OCI-LY3 (cell line): ENCODE measurements around the gene RTP1.

Experiments
- H2AFZ ChIP-seq: fragments of 200-600, 300-600 bp; shearing (Covaris generic); 2 replicates; pipeline ENCODE4 v1.6.0; 2014; ENCODE audit warnings: antibody characterized with exemption, low read depth, low read length
- H3K27ac ChIP-seq: fragments of 200-600, 300-600 bp; sonication (generic); 2 replicates; pipeline ENCODE4 v1.5.1; 2014; ENCODE audit warnings: mild to moderate bottlenecking, low read length, moderate library complexity, mixed read lengths
- H3K27me3 ChIP-seq: fragments of 200-600, 300-600 bp; sonication (generic); 2 replicates; pipeline ENCODE4 v1.6.1; 2014; ENCODE audit warnings: low read depth, low read length, mixed read lengths
- H3K36me3 ChIP-seq: fragments of 200-600, 300-600 bp; sonication (generic); replicated peaks from 2 replicates; pipeline ENCODE3; 2014; ENCODE audit warnings: low read depth, low read length, mixed read lengths
- H3K4me1 ChIP-seq: fragments of 300-600, 200-600 bp; sonication (generic); 2 replicates; pipeline ENCODE4 v1.6.1; 2014; ENCODE audit warnings: low read length, mixed read lengths
- H3K4me2 ChIP-seq: fragments of 200-600, 300-600 bp; sonication (generic); 2 replicates; pipeline ENCODE4 v1.6.1; 2014; ENCODE audit warnings: low read length, mixed read lengths
- H3K4me3 ChIP-seq: fragments of 300-600, 200-600 bp; sonication (generic); 2 replicates; pipeline ENCODE4 v1.5.1; 2014; ENCODE audit warnings: antibody characterized with exemption, mild to moderate bottlenecking, low read length, moderate library complexity
- H3K79me2 ChIP-seq: fragments of 300-600, 200-600 bp; shearing (Covaris generic); 2 replicates; pipeline ENCODE4 v1.6.1; 2014; ENCODE audit warnings: mild to moderate bottlenecking, low read length, mixed read lengths
- H3K9ac ChIP-seq: fragments of 300-600, 200-600 bp; shearing (Covaris generic); 2 replicates; pipeline ENCODE4 v1.6.0; 2014; ENCODE audit warnings: mild to moderate bottlenecking, low read length, moderate library complexity
- H3K9me3 ChIP-seq: fragments of 200-600, 300-600 bp; shearing (Covaris generic); 2 replicates; pipeline ENCODE4 v1.6.1; 2014; ENCODE audit warnings: low read length, mixed read lengths; ENCODE audit not compliant: insufficient read depth
- H4K20me1 ChIP-seq: fragments of 200-600, 300-600 bp; sonication (generic); 2 replicates; pipeline ENCODE4 v1.6.1; 2016; ENCODE audit warnings: low read length, mixed read lengths; ENCODE audit not compliant: insufficient read depth
- CTCF ChIP-seq: fragments of 200-600, 300-600 bp; sonication (generic); IDR thresholded peaks from 2 replicates; pipeline ENCODE4 v1.5.1; 2014; ENCODE audit warnings: antibody characterized with exemption, low read length, low read depth
- EZH2phosphoT487 ChIP-seq: fragments of 200-600 bp; shearing (Covaris generic); IDR thresholded peaks from 2 replicates; pipeline ENCODE4 v1.6.1; 2018; ENCODE audit warnings: antibody characterized with exemption, mixed run types, low read depth

Gene RTP1

GRCh38 chr3:187242900-187243299, 45.6 kb downstream of the RTP1 start:
- Histone ChIP-seq H3K4me1 (peaks cover 31% of the 10 kb centered on the region), H2AFZ (no peak overlapping the region)

GRCh38 chr3:187243933-187244524, 46.7 kb downstream of the RTP1 start:
- no peak for TF ChIP-seq EZH2phosphoT487
- no peak for TF ChIP-seq CTCF
- H2AFZ ChIP-seq: no peak overlapping the region

More at GRCh38 chr3:187242900-187243299, 45.6 kb downstream of the RTP1 start:
- Histone ChIP-seq H3K27me3 (peaks cover 14% of the 10 kb centered on the region), H3K9ac (no peak overlapping the region), H3K79me2 (no peaks in the 10 kb centered on the region), H3K4me2 (no peak overlapping the region), H3K4me3 (no peak overlapping the region), H4K20me1 (no peaks in the 10 kb centered on the region), H3K9me3 (no peaks in the 10 kb centered on the region), H3K36me3 (no peaks in the 10 kb centered on the region), H3K27ac (no peak overlapping the region)
- TF ChIP-seq CTCF (no peak), EZH2phosphoT487 (no peak)

GRCh38 chr3:187247398-187247797, 50.1 kb downstream of the RTP1 start:
- Histone ChIP-seq H3K4me3 (peak overlapping the region; percentile 67), H2AFZ (no peak overlapping the region), H3K27ac (no peak overlapping the region), H3K4me1 (peaks cover 45% of the 10 kb centered on the region), H4K20me1 (no peaks in the 10 kb centered on the region), H3K79me2 (no peaks in the 10 kb centered on the region), H3K9me3 (no peaks in the 10 kb centered on the region), H3K36me3 (no peaks in the 10 kb centered on the region), H3K4me2 (peak overlapping the region; percentile 71), H3K9ac (no peak overlapping the region; the same call in 1 of the 2 replicates), H3K27me3 (peaks cover 34% of the 10 kb centered on the region)
- TF ChIP-seq CTCF: no peak
- no peak for TF ChIP-seq EZH2phosphoT487

More at GRCh38 chr3:187243933-187244524, 46.7 kb downstream of the RTP1 start:
- Histone ChIP-seq H4K20me1 (no peaks in the 10 kb centered on the region), H3K4me1 (peaks cover 38% of the 10 kb centered on the region), H3K27ac (no peak overlapping the region), H3K9ac (no peak overlapping the region), H3K4me3 (no peak overlapping the region), H3K4me2 (no peak overlapping the region), H3K27me3 (peaks cover 24% of the 10 kb centered on the region), H3K36me3 (no peaks in the 10 kb centered on the region), H3K9me3 (no peaks in the 10 kb centered on the region), H3K79me2 (no peaks in the 10 kb centered on the region)
